NCI-H187 (cell line): Measurements from ENCODE around the gene GOLGA6B.
A peak's percentile ranks its signal among the peaks of the same experiment; 100 is the strongest.
"Not testable (repeated sequence)": the region's sequence is repeated elsewhere in the genome, so short reads cannot be mapped to it uniquely, and the experiment has no call there.

Experiments
- DNase-seq, 2 experiments: peaks; one replicate each; lab custom pipeline; 2025; lab: John Stamatoyannopoulos, UW

Gene GOLGA6B, protein sequence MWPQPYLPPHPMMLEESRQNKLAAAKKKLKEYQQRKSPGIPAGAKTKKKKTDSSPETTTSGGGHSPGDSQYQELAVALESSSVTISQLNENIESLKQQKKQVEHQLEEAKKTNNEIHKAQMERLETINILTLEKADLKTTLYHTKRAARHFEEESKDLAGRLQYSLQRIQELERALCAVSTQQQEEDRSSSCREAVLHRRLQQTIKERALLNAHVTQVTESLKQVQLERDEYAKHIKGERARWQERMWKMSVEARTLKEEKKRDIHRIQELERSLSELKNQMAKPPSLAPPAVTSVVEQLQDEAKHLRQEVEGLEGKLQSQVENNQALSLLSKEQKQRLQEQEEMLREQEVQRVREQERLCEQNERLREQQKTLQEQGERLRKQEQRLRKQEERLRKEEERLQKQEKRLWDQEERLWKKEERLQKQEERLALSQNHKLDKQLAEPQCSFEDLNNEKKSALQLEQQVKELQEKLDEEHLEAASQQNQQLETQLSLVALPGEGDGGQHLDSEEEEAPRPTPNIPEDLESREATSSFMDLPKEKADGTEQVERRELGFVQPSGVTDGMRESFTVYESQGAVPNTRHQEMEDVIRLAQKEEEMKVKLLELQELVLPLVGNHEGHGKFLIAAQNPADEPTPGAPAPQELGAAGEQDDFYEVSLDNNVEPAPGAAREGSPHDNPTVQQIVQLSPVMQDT

GRCh38 chr15:72654397-72654796 lies at the start of gene GOLGA6B:
Gene GOLGA6B (plus strand): TSS chr15:72654697. CDS start chr15:72654738, 41 bp downstream.
- DNase-seq: not testable (repeated sequence)

- DNase-seq: no peak
Observed at GRCh38 chr15:72604794-72605193, 49.7 kb upstream of the GOLGA6B start.

DNA sequence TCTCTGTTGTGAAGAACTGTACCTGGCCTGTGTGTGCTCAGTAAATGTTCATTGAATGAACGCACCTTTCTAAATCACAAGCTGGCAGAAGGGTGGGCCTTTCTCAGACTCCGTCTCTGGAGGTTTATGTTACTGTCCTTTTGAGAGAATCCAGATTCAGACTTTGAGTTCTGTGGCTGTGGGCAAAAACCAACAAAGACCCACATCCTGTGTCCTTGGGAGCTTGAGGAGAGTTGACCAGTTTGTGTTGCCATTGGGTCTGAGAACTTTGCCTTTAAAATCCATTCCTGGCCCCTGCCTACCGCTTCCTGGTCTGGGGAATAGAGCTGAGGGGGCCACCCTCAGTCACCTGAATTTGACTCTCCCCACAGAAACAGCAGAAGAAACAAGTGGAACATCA lies 46.4 kb upstream of the GOLGA6B start:
- not testable (repeated sequence) for DNase-seq

DNA sequence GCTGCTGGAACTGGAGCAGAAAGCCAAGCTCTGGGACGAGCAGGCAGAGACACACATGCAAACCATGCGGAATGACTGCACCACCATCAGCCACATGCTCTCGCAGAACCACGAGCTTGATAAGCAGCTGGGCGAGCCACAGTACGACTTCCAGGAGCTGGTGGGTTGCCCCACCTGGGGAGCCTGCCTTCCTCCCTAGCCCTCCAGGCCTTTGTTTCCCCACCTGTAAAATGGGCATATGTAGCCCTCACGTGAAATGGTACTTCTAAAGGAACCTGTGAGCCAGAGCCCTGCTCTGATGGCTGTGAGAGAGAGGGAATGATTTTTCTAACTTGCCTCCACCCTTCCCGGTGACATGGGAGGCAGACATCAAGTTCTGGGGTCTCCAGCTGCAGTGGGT lies 44.6 kb upstream of the GOLGA6B start:
- DNase-seq: no peak

DNA sequence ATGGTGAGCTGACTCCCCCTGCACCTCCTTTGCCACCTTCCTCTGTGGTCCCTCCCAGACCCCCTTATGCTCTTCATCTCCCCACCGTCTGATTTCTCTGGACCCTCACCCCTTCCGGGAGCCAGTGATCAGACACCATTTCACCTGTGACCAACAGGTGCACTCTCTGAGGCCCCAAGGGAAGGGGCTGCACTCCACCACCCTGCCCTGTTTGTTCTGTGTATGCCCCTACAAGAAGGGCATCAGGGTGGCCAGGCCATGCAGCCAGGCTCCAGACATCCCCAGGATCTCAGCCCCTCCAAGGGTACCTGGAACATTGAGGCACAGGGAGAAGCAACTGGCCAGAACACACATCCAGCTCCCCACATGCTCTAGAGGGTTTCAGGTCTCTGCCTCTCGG lies 42.2 kb upstream of the GOLGA6B start:
- not testable (repeated sequence) for DNase-seq

DNA sequence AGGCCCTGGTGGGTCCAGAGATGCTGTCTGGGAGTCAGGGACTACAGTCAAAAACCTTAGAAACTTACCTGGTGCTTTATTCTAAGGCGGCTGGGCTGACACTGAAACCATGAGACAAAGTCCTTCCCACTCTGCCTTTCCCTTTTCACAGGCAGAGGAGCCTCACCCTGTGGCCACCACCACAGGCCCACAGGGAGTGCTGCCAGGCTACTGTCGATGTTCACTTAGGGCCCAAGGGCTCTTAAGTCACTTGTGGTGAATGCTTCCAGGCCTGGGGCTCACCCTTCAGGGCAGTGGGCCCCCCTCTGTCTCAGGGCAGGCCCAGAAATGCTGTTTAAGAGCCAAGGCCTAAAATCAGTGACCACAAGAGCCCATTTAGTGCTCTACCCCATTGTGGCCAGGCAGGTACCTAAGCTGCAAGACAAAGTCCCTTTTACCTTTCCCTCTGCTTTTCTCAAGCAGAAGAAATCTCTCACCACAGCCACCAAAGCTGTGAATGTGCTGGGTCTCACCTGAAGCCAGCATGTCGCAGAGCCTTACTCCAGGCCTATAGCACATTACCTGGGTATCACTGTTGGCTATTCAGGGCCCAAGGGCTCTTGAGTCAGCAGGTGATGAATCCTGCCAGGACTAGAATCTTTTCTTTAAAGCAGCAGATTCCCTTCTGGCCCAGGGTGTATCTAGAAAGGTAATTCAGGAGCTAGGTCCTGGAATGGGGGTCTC lies 39.5 kb upstream of the GOLGA6B start:
- peak; percentile 38 to 78 for DNase-seq

- DNase-seq: peak; percentile 51 to 78
Observed at GRCh38 chr15:72615533-72616233, 38.8 kb upstream of the GOLGA6B start.

GRCh38 chr15:72616491-72617210 lies 37.8 kb upstream of the GOLGA6B start:
- no peak for DNase-seq

DNA sequence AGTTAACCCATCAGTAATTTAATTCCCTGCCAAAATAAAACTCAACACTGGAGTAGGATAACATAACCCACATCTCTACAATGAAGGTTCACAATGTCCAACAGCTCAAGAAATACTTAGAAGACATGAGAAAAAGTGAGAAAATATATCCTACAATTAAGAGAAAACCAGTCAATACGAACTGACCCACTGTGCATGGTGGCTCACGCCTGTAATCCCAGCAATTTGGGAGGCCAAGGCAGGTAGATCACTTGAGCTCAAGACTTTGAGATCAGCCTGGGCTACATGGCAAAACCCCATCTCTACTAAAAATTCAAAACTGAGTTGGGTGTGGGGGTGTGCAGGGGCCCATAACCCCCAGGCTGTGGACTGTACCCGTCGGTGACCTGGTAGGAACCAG lies 30.6 kb upstream of the GOLGA6B start:
- not testable (repeated sequence) for DNase-seq

DNA sequence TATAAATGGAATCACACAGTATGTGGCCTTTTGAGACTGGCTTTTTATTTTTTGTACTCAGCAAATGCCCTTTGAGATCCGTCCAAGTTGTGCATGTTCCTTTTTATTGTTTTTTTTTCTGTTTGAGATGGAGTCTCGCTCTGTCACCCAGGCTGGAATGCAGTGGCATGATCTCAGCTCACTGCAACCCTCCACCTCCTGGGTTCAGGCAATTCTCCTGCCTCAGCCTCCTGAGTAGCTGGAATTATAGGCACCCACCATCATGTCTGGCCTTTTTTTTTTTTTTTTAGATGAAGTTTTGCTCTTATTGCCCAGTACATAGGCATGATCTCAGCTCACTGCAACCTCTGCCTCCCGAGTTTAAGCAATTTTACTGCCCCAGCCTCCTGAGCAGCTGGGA lies 28.3 kb upstream of the GOLGA6B start:
- DNase-seq: not testable (repeated sequence)

- not testable (repeated sequence) for DNase-seq
Observed at GRCh38 chr15:72628249-72629067, 26.0 kb upstream of the GOLGA6B start.

- not testable (repeated sequence) for DNase-seq
Observed at GRCh38 chr15:72629068-72629570, 25.4 kb upstream of the GOLGA6B start.

DNA sequence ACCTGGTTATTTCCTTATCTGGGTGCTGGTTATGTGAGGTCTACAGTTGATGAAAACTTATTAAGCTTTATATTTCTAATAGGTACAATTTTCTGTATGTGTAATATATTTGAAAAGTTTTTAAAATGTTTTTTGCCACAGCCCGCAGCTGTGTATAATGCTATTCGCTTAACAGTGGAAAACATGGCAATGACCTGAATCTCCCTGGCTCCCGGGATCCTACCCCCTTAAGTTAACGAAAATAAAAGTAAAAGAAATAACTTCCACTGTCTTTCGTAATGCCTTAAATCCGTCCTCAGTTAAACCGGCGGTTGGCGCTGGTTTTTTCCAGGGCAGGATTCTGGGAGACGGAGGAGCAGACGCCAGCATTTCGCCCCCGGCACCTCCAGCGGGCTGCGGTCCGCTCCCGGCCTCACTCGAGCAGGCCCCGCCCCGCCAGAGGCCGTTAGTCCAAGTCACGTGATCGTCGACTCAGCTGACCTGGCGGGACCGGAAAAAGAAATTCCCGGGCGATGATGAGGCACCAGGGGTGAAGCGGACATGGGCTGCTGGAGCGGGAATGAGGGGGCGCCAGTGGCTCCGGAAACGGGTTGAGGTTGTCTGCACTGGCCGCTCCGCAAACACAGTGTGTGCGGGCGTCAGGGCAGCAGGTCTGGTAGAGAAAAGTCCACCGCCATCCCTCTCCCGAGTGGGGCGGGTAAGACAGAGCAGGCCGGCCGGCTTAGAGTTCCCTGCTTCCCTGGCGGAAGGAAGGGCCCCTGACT lies 17.8 kb upstream of the GOLGA6B start:
- not testable (repeated sequence) for DNase-seq

- not testable (repeated sequence) for DNase-seq
Observed at GRCh38 chr15:72639759-72640483, 14.6 kb upstream of the GOLGA6B start.

DNA sequence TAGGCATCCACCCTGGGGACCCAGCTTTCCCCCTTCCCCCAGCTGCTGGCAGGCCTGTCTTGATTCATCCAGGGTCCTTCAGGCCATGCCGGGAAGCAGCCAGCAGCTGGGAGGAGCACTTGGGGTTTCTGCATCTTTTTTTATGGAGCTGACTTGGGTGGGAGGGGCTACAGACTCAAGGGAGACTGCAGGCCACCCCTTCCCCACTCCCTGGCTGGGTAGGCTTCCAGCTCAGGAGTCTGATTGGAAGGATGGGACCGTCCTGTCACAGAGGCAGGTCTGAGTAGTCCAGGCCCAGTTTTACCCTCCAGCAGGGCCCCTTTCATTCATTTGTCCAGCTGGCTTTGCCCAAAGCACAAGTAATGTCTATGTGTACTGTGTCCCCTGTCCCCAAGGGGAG lies 12.2 kb upstream of the GOLGA6B start:
- DNase-seq: not testable (repeated sequence)

DNA sequence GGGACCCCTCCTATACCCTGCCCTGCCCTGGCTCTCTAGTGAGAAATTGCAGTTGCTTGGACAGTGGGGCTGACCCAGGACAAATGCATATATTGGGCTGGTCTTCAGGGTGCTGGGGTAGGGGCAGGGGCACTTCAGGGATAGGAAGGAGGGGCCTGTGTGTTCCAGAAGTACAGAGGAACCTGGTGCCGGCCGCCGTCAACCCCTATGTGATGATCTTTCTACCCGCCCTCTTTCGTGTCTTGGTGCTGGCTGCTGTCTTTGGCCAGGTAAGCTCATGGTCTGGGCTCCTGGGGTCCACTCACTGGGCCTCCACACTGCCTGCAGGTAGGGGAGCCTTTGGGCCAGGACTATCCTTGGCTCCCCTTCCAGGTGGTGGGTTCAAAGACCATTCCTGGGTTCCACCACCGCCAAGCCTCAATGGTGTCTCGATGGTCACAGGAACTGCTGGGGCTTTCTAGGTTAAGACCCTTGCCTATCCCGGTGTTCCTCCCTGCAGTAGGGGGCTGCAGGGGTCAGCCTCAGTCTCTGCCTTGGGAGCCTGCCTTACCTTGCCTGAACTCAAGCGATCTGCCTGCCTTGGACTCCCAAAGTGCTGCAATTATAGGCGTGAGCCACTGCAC lies 5.8 kb upstream of the GOLGA6B start:
- DNase-seq: not testable (repeated sequence)

DNA sequence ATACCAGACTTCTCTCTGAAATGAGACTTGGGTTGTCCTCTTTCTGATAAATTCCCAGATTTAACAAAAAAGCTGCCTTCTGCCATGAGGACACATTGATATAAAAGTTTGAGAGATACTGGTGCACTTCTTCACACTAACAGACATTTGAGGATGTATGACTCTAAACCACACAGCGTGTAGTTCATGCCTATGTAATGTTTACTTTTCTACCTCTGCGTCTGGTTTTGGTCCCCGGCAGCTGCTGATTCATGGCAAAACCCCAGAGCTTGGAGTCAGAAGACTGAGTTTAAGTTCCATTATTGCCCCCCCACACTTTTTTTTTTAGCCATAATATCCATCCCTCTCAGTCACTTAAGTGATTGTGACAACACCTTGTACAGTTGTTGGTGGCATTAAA lies 1.5 kb downstream of the GOLGA6B start:
- DNase-seq: not testable (repeated sequence)

GRCh38 chr15:72661081-72661480 lies 6.6 kb downstream of the GOLGA6B start:
- not testable (repeated sequence) for DNase-seq
